Activated gamma-delta T cell (primary cell): Measurements from ENCODE around the gene CAV2.

ENCODE experiments used
- DNase-seq: peaks from one replicate; lab custom pipeline; 2025; lab: John Stamatoyannopoulos, UW

CAV2 gene

GRCh38 chr7:116495736-116496135 lies 3.8 kb upstream of the CAV2 start:
- DNase-seq, result no peak

- no peak for DNase-seq
Observed at GRCh38 chr7:116496653-116497052, 2.9 kb upstream of the CAV2 start.

DNA sequence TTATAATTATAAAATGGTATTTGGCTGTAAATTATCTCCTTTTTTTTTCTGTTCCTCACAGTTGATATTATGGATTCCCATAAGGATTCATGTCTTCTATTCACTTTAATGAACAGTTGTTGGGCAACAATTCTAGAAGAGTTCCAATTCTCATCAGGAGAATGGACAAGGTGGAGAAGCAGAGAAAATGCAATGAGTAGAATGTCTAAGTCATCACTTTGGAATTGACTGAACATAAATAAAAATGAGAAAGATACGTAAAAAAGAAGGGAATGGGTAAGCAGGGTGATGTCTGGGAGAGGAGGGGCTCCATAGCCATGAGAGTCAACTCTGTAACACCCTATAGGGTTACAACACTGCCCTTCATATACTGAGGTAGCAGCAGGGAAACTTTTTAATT lies 1.8 kb upstream of the CAV2 start:
- DNase-seq, result no peak

- no peak for DNase-seq
Observed at GRCh38 chr7:116500078-116500853, 728 bp downstream of the CAV2 start.

DNA sequence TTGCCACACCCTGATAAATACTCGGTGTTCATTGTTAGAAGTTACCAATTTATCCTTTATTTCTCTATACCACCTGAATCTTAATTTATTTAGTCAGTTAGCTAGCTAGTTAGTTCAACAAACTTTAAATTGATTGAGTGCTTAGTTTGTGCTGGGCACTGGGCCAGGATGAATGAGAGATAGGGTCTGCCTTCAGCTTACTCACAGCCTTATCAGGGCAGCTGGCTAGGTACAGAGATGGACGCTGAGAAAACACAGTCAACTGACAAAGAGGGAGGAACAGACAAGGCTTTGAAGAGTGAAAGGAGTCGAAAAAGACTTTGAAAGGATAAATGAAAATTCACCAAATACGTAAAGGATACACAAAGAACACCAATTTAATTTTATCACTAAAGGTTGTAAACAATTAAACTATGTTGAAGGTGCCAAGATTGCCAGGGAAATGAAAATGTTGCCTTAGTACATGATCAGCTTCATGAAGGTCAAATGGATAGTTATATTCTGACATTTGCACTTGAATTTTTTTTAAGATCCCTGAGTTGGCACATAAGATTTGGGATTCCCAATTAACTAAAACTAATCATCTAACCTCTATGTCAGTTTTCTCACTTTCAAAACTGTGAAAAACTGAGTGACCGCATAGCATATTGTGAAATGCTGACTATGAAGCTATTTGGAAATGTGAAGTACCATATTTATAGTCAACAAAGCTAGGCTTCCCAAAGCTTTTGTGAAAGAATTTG lies 2.1 kb downstream of the CAV2 start:
- DNase-seq, result no peak

DNA sequence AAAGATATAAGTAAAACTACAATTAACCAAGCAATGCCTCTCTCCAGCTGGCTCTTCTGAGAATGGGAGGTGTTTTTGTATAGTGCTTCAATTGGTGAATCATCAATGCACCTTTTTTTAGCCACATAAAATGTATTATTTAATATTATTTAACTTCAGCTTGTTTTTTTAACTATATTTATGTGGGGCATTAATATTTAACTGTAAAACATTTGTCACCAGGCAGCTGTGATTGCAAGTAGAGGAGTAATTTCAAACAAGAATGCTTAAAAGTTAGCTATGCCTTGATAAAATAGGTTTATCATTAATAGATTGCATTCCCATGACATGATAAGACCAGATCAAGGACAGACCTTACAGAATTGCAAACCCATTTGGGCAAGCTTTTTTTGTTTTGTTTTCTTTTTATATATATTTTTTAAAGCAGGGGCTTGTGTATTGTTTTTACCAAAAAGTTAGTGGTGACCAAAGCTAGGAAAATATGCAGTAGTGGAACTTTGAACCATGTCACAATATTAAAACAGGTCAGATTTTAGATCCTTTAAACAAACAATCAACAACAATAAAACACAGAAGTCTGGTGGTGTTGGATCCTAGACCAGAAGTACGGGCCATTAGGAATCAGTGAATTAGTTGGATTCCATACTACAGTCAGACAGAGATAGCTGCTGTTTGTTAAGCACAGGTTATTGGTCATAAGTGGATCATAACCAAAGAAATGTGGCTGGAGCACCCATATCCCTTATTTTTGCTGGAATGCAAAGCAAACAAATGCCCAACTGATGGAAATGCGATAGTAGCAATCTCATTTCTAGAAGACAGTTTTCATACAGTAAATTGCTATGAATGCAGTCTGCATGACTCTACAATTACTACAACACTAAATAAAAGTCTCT lies 2.9 kb downstream of the CAV2 start:
- DNase-seq, result no peak

DNA sequence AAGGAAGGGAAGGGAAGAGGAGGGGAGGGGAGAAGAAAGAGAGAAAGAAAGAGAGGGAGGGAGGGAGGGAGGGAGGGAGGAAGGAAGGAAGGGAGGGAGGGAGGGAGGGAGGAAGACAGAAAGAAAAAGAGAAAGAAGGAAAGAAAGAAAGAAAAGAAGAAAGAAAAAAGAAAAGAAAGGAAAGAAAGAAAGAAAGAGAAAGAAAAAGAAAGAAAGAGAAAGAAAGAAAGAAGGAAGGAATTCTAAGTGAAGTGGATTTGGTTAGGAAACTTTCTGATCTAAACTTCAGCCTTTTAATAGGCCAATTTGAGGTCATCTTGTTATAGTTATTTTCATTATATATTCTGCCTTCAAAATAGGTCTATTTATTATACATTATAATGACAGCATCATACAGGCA lies 4.3 kb downstream of the CAV2 start:
- no peak for DNase-seq

- DNase-seq, result no peak
Observed at GRCh38 chr7:116505278-116505677, 5.7 kb downstream of the CAV2 start.

DNA sequence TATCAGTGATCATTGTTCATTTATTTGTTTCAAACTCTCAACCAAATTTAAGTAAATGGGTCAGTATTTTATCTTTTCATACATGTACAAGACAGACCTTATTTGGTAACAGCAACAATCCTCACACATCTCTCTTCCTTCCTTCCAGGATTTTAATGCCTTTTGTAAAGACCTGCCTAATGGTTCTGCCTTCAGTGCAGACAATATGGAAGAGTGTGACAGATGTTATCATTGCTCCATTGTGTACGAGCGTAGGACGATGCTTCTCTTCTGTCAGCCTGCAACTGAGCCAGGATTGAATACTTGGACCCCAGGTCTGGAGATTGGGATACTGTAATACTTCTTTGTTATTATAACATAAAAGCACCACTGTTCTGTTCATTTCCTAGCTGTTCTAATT lies 6.3 kb downstream of the CAV2 start:
- DNase-seq, result no peak

DNA sequence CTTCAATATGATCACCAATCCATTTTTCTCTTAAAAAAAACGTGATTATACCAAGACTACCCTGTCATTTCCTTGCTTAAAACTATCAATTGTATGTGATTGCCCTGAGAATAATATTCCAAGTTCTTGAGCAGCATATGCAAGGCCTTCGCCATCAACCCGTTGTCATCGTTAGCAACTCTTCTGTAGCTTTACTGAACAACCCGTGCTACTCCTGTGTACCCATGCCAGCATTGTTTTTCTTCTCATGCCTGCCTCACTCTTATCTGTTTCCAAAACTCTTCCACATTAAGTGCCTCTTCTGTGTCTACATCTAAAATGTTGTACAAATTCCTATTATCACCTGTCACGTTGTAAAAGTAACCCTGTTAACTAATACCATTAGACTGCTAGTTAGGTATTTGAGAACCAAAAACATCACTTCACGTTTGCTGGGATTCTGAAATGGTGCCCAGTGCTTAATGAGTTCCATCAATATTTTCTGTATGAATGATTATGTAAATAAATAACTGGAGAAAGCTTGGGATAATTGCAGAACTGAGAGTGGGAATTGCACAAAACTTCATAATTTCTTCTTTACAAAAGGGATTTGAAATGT lies 10.5 kb downstream of the CAV2 start:
- DNase-seq, result no peak

GRCh38 chr7:116510795-116511194 lies 11.3 kb downstream of the CAV2 start:
- no peak for DNase-seq

- no peak for DNase-seq
Observed at GRCh38 chr7:116511552-116512519, 12.3 kb downstream of the CAV2 start.

DNA sequence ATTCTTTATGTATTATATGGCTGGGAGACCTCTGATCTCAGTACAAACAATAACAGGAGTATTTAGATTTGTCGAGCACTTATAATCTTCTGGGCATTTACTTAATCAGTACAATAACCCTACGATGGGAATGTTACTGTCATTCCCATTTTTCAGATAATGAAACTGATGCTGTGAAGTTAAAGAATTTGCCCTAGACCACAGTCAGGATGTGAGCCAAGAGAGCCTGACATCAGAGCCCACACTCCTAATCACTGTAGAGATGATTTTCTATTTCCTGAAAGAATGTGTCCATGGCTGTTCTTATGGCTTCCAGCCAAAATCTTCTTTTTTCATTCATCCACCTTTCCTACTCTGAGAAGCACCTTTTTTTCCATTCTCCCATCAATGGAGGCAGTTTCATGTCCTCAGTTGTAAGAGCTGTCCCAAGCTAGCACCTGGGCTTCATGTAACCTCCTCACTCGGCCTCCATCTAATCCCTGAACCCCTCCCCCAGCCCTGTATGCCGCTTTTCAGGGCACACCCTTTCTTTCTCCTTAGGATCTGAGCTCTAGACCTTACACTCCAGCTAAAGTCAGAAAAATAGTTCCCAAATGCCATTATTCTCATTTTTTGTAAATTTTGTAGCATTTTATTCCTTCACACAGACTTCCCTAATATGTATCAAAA lies 13.1 kb downstream of the CAV2 start:
- no peak for DNase-seq

DNA sequence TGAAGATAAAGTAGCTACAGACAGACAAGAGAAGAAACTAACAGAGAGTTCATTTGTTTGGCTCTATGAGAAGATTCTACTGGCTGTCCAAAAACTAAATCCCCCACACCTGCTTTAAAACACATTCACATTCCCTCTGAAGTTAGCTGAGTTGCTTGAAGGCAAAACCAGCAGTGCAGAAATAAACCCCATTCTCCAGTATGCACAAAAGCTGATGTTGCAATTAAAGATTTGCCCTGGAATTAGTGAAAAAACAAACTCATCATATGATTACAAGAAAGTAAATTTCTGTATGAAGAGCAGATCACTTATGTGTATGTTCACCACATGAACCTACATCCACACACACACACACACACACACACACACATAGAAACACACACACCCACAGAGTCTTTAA lies 16.0 kb downstream of the CAV2 start:
- no peak for DNase-seq

DNA sequence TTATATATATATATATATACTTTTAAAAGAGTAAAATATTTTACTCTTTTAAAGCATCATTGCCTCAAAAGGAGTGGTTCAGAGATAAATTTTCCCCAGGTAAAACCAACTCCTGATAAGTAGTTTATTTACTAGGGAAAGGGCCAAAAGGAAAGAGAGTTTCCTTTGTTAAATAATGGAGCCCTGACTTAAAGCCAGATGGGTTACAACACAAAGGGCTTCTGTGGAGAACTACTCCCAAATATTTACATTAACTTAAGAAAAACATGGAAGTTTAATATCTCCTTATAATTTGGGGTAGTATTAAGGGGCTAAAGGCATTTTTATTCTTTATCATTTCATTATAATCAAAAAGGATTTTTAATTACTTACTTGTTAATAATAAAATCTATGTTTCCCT lies 16.8 kb downstream of the CAV2 start:
- no peak for DNase-seq

- no peak for DNase-seq
Observed at GRCh38 chr7:116517626-116518025, 18.1 kb downstream of the CAV2 start.

- DNase-seq, result no peak
Observed at GRCh38 chr7:116518961-116519360, 19.4 kb downstream of the CAV2 start.

DNA sequence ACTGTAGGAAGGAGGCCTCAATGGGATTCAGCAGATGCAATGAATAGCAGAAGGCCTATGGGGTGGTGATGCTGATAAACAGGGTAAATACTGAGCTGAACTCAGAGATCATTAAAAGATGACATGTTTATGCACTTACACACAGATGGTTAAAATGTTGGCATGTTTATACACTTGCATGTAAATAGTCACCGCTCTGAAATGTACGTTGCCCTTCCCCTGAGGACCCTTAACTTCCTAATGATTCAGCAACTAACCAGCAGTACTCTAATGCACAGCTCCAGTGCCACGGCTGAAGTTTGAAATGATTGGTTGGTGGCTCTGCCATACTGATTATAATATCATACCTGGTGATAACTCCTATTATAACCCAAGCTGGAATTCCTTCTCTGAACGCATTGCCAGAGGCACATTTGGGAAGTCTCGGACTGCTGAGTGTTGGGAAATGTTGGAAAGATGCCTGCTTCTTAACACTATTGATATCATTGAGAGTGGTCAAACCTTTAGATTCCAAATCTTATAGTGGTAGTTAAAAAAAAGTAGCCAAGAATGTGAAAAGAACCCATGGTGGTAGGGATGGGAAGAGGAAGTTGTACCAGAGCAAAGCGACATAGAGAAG lies 21.6 kb downstream of the CAV2 start:
- no peak for DNase-seq

DNA sequence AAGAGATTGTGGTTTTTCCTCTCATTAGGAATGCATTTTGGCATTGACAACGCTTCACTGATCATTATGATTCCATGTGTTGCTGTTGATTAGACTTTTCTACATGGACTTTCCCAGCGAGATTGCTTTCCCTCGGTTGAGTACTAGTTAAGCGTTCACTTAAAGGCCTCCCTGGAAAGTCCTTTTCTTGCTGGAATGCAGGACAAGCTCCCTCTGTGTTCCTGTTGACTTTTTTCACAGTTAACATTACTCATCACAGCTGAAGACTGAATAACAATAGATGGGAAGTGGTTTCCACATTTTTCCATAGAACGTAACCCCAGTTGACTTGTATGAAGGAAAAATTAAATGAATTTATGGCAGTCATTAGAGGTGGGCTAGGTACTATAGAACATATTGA lies 22.7 kb downstream of the CAV2 start:
- no peak for DNase-seq

DNA sequence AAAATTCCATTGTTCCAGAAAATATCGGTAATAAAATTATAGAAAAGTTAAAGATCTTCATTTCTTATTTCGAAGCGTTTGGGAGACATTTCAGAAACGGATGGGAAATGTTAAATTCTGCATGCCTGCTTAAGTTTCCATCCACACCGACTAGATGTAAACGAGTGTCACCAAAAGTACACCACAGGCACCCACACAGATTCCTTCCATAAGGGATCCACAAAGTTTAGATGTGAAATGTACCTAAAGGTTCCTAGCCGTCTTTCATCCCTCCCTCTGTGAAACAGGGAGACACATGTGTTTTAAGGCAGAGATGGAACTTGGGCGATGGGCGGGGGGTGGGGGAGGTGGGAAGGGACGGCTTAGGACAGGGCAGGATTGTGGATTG lies 24.7 kb downstream of the CAV2 start:
- no peak for DNase-seq
